ENCODE data around the gene UFSP1.
A peak's percentile ranks its signal among the peaks of the same experiment; 100 is the strongest.

UFSP1 gene

DNA sequence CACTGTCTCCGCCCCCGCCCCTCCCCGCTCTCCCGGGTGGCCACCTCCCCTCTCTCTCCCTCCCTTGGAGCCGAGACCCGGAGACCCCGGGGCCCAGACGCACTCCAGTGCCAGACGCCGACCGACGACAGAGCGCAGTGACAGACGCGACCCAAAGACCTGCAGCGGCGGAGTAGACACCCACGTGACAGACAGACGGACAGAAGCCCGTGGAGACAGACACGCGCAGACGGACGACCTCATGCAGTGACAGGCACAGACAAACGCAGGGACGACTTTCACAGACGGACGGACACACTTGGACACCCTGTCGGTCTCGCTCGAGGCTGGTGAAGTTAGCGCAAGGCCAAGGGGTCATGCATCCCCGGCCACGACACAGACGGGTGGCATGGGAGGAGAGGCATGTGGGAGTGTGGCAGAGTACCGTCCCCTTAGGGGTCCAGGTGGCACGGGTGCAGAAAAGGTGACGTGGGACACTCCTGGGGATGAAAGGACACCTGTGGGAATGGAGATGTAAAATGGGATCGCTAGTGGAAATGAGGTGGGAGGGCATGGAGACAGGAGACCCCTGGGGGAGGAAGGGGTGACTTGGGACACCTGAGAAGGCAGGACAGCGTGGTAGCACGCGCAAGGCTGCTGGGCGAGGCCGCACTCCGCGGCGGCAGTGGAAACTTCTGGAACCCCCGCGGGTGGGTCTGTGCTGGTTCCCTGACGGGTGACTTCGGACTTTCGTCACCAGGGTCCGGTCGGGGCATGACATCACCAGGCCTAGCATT lies 6.6 kb upstream of the UFSP1 start:
- DNase-seq (ENCODE audit: extremely low read depth in 1 of 2, low read depth in 1 of 2) = no peak

DNA sequence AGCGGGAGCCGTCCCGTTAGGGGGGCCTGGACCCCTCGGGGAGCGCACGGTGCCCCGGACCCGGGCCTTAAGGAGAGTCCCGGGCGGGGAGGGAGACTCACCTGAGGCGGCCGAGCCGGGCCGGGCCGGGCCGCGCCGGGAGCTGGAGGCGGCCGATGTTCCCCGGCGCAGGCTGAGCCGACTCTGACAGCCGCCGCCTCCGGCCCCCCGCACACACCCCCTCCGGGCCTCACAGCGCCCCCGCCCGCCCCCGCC lies 6.1 kb upstream of the UFSP1 start, which contains the start of gene ACHE:
ACHE (minus strand) TSS at position 188 of the 255 bp plus-strand sequence. CDS start 1,656 bp downstream, outside the sequence.
- DNase-seq (ENCODE audit: extremely low read depth in 1 of 2, low read depth in 1 of 2) = no peak

DNA sequence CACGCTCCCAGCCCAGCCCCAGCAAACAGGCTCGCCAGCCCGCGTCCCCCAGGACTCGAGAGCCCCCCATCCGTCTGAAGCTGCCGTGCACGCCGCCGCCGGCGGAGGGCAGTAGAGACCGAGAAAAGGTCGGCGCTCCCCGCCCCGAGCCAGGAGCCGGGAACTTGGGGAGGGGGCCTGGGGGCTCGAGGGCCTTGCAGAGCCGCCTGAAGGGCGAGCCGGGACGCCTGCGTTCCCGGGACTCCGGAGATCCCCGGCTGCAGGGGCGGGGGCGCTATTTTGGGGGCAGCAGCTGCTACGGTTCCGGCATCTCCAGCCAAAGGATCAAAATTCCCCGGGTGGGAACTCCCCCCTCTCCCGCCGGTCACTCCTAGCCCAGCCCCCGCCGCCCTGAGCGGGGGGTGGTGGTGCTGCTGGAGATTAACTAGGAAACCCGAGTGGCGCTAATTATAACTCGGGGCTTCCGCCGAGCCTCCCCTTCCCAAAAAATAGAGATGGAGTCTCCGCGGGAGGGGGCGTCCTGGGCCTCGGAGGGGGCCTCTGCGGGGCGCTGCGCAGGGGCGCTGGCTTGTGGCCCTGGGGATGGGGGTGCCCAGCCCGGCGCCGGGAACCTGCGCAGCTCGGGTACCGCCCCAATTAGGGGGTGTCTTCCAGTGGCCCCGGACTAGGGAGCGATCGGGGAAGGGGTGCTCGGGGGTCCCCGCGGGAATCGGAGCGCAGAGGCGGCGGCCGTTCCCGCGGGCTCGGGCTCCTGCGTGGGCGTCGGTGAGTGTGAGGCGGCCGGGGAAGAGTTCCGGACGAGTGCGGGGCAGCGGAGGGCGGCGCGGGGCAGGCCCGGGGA lies 5.6 kb upstream of the UFSP1 start:
- peak in 1 of 2 donors; percentile 50 for DNase-seq (ENCODE audit: extremely low read depth in 1 of 2, low read depth in 1 of 2)

DNA sequence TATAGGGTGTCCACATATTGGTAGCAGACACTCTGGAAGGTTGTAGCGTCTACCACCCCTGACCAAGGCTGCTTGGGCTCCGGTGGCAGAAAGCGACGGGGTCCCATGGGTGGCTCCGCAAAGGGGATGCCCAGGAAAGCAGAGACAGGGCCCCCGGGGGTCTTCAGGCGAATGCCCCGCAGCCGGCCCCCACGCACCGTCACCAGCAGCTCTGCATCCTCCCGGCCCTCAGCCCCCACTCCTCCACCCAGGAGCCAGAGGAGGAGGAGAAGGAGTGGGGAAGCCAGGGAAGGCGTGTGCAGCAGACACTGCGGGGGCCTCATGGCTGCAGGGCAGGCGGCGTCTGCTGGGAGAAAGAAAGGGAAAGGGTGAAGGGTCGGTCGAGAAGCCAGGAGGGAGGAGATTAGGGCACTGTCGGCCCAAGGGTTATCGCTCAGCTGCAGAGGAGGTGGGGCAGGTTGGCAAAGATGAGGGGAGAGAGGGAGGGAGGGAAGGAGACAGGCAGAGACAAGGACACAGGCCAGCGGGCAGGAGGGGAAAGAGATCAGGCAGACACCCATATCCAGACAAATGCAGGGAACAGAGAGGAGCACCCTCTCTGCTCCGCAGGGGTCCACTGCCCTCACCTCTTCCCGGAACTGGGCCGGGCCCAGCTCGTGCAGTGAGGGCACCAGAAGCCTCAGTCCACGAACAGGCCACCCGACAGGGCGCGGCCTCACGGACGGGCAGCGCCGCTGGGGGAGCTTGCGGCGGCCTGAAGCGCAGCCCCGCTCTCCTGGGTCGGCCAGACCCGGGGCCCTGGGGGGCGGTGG lies 4.6 kb upstream of the UFSP1 start:
- DNase-seq (ENCODE audit: extremely low read depth in 1 of 2, low read depth in 1 of 2) = no peak

DNA sequence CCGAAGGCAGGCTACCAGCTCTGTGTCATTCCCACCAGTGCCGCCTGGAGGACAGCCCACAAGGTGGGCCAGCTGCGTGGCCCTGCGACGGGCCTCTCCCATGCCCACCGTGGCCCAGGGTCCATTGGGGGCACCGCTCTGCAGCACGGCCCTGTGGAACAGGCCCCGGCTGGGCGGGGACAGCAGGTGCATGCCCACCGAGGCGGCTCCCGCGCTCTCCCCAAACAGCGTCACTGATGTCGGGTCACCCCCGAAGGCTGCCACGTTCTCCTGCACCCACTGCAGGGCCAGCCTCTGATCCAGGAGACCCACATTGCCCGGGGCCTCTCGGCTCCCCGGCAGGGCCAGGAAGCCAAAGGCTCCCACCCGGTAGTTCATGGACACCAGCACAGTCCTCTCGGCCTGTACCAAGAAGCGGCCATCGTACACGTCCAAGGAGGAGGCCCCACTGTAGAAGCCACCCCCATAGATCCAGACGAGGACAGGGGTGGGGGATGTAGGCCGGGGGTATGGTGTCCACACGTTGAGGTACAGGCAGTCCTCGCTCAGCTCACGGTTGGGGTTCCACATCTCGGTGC lies 3.9 kb upstream of the UFSP1 start:
- no peak for DNase-seq (ENCODE audit: extremely low read depth in 1 of 2, low read depth in 1 of 2)

DNA sequence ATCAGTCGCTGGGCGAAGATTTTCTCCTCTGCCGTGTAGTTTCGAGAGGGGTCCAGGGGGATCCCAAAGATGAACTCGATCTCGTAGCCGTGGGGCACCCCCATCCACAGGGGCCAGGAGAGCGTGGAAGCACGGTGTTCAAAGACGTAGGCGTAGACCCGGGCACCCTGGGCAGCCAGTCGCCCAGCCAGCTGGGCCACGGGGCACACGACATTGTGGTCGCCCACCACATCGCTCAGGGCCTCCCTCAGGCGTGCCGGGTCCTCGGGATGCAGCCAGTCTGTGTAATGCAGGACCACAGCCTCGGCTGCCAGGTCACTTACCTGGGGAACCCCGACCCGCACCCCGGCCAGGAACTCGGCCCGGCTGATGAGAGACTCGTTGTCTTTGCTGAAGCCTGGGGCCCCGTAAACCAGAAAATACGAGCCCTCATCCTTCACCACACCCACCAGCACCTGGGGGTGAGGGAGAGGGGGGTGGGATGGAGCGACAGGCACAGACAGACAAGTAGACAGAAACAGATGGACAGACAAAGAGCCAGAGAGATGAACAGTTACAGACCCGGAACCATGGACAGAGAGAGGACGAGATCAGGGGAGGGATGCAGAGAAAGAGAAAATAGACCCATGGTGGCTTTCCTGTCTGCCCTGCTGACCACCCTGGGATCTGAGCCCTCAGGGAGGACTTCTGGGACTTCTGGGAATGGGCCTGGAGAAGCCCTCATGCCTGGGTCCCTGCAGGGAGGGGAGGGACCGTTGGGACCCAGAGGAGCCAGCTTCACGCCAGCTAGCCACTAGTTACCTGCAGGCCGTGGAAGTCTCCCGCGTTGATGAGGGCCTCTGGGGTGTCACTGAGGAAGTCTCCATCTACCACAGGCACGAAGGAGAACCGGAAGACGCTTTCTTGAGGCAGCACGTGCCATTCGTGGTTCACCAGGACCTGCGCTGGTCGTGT lies 3.1 kb upstream of the UFSP1 start:
- DNase-seq (ENCODE audit: extremely low read depth in 1 of 2, low read depth in 1 of 2) = no peak

DNA sequence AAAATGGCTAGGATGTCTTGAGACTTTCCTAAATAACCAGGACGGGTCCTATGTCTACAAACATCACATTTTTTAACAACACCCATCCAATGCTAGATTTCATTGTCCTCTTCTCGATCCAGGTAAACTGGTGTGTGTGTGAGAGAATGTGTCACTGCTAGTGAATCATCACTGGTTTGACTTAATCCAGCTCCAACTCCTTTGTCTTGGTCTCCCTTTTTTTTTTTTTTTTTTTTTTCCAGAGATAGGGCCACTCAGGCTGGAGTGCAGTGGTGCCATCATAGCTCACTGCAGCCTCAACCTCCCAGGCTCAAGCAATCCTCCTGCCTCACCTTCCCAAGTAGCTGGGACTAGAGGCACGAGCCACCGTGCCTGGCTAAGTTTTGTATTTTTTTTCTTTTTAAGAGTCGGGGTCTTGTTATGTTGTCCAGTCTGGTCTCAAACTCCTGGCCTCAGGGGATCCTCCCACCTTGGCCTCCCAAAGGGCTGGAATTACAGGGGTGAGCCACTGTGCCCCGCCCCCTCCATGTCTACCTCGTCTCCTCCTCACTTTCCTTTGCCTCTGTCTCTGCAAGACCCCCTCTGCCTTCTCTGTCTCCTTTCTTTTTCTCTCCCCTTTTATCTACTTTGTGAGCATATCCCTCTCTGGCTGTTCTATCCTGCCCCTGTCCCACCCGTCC lies 2.2 kb upstream of the UFSP1 start:
- DNase-seq (ENCODE audit: extremely low read depth in 1 of 2, low read depth in 1 of 2) = no peak

DNA sequence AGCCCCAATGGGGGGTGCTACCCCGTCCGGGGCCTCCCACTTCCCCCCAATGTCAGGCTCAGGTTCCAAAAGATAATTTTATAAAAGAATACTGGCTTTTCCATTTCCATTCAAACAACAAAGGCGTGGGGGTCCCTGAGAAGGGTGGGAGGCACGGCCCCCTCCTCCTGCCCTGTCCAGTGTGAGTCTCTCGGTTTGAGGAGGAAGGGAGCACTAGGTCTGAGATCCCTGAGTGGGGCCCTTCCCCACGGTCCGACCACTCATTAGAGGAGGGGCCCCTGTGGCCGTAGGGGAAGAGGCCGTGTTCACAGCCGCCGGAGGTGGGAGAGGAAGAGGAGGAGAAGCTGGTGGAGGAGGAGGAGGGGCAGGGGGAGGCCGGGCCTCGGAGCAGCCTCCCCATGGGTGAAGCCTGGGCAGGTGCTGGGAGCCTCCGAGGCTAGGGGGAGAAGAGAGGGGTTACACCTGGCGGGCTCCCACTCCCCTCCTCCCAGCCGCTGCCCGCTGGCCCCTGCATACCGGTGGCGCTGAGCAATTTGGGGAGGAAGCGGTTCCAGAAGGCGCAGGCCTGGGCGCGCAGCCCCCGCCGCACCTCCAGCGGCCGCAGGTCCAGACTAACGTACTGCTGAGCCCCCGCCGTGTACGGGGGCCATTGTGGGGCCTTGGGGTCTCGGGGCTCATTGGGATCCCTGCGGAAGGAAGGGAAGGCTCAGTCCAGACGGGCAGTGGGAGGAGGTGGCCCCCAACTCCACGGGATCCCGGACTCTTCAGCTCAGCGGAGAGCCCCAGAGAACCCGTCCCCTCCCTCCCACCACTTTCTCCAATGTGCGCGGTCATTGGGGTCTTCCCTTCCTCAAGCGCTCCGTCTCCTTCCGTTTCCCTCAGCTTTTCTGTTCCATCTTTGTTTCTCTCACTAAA lies 1.4 kb upstream of the UFSP1 start:
- DNase-seq (ENCODE audit: extremely low read depth in 1 of 2, low read depth in 1 of 2) = no peak

DNA sequence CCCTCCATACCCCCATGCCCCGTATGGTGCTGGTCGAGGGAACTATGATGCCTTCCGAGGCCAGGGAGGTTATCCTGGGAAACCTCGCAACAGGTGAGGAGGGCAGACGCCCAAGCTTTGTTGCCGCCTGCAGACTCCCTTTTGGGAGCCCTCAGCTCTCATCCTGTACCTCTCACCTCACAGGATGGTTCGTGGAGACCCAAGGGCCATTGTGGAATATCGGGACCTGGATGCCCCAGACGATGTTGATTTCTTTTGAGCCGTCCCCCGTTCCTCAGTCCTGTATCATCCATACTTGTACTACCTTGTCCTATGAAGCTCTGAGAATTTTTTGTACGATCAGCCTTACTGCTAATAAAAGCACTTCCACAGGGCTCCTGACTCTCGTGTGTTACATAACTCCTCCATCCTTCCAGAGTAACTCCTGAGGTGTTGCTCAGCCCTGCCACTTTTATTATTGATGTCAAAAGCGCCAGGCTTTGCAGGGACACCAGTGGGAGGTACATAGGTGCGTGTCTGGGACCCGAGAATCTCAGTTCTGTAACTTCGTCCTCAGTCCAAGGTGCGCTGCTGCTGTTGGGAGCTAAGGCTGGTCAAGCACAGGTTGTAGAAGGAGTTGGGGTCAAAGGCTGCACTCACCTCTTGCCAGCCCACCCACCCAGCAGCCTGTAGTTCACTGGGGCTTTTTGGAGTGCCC lies 1.1 kb downstream of the UFSP1 start:
- no peak for DNase-seq (ENCODE audit: extremely low read depth in 1 of 2, low read depth in 1 of 2)

DNA sequence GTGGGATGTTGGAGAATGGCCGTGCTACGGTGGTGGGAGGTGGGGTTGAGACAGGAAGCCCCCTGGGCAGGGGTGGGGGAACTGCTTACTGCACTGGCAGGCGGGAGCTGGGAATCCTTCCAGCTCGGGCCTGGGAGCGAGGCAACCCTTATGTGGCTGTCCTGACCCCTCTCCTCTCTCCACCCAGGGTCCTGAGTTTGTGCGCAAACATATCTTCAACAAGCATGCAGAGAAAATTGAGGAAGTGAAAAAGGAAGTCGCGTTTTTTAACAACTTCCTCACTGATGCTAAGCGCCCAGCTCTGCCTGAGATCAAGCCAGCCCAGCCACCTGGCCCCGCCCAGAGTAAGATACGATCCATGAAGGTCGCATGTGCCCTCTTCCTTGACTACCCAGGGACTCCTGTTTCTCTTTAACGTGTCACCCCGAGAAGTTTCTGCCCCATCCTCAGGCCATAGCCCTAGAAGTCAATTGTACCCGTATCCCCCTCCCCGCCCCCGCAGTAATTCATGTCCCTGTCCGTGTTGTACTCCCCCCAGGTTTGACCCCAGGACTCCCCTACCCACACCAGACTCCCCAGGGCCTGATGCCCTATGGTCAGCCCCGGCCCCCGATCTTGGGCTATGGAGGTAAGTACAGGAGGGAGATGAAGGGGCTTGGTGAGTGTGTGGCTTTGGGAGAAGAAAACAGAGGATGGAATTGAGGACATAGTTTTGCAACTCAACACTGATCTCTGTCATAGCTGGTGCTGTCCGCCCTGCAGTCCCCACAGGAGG lies 1.8 kb downstream of the UFSP1 start:
- peak in 1 of 2 donors; percentile 43 for DNase-seq (ENCODE audit: extremely low read depth in 1 of 2, low read depth in 1 of 2)

DNA sequence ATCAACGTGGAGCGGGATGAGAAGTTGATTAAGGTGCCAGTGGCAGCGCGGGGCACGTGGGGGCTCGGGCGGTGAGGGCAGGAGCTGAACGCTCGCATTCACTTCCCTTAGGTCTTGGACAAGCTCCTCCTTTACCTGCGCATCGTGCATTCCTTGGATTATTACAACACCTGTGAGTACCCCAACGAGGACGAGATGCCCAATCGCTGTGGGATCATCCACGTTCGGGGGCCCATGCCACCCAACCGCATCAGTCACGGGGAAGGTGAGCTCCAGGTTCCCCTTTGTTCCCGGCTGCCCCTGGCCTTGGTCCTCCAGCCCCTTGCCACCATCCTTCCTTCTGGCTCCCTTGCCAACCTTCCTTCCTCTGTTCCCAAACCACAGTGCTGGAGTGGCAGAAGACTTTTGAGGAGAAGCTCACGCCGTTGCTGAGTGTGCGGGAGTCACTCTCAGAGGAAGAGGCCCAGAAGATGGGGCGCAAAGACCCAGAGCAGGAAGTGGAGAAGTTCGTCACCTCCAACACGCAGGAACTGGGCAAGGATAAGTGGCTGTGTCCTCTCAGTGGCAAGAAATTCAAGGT lies 2.5 kb downstream of the UFSP1 start:
- no peak for DNase-seq (ENCODE audit: extremely low read depth in 1 of 2, low read depth in 1 of 2)

DNA sequence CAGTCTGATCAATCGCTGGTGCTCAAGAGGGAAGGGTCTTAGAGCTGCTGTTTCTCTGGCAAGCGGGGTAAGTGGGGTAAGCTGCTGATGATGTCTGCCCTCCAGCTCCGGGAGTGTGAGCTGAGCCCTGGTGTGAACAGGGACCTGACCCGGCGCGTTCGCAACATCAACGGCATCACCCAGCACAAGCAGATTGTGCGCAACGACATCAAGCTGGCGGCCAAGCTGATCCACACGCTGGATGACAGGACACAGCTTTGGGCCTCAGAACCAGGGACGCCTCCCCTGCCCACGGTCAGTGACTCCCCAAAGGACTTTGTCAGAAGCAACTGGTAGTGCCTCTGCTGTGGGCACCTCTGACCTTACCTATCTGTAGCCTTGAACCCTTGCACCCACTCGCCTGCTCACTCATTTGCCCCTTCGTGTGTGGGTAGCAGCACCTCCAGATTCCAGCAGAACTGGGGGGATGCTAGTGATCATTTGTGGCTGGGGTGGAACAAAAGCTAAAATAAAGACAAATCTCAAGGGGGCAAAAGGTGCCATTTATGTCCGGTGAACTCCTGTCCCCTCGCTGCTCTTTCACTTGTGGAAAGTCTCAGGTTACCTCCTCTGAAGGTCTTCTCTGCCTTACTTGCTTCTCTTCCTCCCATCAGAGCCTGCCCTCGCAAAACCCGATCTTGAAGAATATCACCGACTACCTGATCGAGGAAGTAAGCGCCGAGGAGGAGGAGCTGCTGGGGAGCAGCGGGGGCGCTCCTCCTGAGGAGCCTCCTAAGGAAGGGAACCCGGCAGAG lies 3.2 kb downstream of the UFSP1 start:
- DNase-seq (ENCODE audit: extremely low read depth in 1 of 2, low read depth in 1 of 2) = no peak

DNA sequence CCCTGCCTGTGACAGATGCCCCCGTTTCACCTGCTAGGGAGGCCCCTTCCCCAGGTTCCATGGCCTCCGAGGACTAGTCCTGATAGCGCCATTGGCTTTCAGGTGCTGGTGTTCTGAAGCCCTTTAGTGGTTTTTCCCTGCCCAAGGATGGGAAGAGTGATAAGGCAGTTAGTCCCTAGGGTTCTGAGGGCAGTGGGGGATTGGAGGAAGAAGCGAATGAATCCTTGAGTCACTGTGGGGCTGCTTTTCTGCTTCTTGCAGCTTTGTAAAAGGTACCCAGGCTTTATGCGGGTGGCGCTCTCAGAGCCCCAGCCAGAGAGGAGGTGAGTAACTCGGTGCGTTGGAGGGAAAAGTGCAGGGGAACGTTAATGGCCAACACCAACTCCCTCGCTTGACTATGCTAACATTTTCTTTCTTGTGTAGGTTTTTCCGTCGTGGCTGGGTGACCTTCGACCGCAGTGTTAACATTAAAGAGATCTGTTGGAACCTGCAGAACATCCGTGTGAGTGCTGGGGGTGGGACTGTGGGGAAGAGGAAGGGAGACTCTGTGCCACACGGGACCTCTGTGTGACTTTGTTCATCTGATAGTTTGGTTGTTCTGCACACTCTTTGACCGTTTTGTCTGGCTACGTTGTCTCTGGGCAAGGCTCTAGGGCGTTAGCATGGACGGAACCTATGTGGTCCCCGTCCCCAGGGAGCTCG lies 3.9 kb downstream of the UFSP1 start:
- DNase-seq (ENCODE audit: extremely low read depth in 1 of 2, low read depth in 1 of 2) = no peak

DNA sequence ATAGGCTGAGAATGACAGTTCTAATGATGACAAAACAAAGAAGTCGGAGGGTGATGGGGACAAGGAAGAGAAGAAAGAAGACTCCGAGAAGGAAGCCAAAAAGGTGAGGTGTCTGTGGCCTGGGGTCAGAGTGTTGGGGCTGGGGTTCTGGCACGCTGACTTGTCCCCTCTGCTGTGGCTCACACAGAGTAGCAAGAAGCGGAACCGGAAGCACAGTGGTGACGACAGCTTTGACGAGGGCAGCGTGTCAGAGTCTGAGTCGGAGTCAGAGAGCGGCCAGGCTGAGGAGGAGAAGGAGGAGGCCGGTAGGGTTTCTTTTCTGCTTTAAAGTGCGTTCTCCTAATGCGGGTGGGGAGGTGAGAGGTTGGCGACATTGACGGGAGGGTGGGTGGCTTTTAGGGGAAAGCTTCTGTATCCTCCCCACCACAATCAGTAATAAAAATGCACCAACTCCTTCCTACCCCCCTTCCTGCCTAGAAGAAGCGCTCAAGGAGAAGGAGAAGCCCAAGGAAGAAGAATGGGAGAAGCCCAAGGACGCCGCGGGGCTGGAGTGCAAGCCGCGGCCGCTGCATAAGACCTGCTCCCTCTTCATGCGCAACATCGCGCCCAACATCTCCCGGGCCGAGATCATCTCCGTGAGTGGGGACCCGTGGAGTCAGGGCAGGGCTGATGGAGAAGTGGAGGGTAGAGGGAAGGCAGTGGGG lies 4.6 kb downstream of the UFSP1 start:
- DNase-seq (ENCODE audit: extremely low read depth in 1 of 2, low read depth in 1 of 2) = no peak

Data from activated CD8-positive, alpha-beta memory T cell treated with anti-CD3 and anti-CD28 coated beads for 1 hour (primary cell).